ENCODE results near the gene GLB1L3.
"Not testable (repeated sequence)": the region's sequence is repeated elsewhere in the genome, so short reads cannot be mapped to it uniquely, and the experiment has no call there.

Gene GLB1L3

GRCh38 chr11:134252346-134253187 lies 23.6 kb upstream of the GLB1L3 start:
- DNase-seq = no peak

GRCh38 chr11:134253188-134253993 lies 22.8 kb upstream of the GLB1L3 start, which contains the start of the genes ACAD8 and THYN1:
ACAD8 (plus strand) TSS chr11:134253568; CDS start chr11:134253601, 33 bp downstream.
THYN1 (minus strand) TSS chr11:134253352; CDS start chr11:134252882, 470 bp downstream.
- peak; percentile 96 for DNase-seq

GRCh38 chr11:134254433-134255183 lies 21.6 kb upstream of the GLB1L3 start:
- DNase-seq = no peak

GRCh38 chr11:134255184-134255561 lies 21.0 kb upstream of the GLB1L3 start:
- DNase-seq = not testable (repeated sequence)

GRCh38 chr11:134257101-134257500 lies 19.1 kb upstream of the GLB1L3 start:
- no peak for DNase-seq

- DNase-seq = no peak
These were observed 17.6 kb upstream of the GLB1L3 start for GRCh38 chr11:134258577-134258976.

- DNase-seq = no peak
These were observed 15.7 kb upstream of the GLB1L3 start for GRCh38 chr11:134260503-134260902.

GRCh38 chr11:134260983-134261382 lies 15.2 kb upstream of the GLB1L3 start:
- no peak for DNase-seq

- peak; percentile 54 for DNase-seq
These were observed 14.3 kb upstream of the GLB1L3 start for GRCh38 chr11:134261626-134262488.

- no peak for DNase-seq
These were observed 11.0 kb upstream of the GLB1L3 start for GRCh38 chr11:134264966-134265764.

GRCh38 chr11:134266440-134266839 lies 9.7 kb upstream of the GLB1L3 start:
- DNase-seq = no peak

GRCh38 chr11:134266841-134267251 lies 9.3 kb upstream of the GLB1L3 start:
- DNase-seq = no peak

- DNase-seq = no peak
These were observed 8.7 kb upstream of the GLB1L3 start for GRCh38 chr11:134267461-134267860.

GRCh38 chr11:134267966-134268365 lies 8.2 kb upstream of the GLB1L3 start:
- DNase-seq = no peak

- DNase-seq = peak; percentile 57
These were observed 5.9 kb upstream of the GLB1L3 start for GRCh38 chr11:134270250-134270714.

GRCh38 chr11:134271978-134272377 lies 4.2 kb upstream of the GLB1L3 start:
- DNase-seq = no peak

- no peak for DNase-seq
These were observed 3.5 kb upstream of the GLB1L3 start for GRCh38 chr11:134272381-134273316.

GRCh38 chr11:134273317-134273712 lies 2.9 kb upstream of the GLB1L3 start:
- DNase-seq = no peak

GRCh38 chr11:134275188-134275533 lies 1.0 kb upstream of the GLB1L3 start:
- DNase-seq = no peak
